Thyroid gland (tissue), 4 donors: ENCODE measurements around the gene HMCN2. TPM values are rescaled to one million over a fixed set of nuclear protein-coding genes. Genes with fewer than 3 reads are reported as not detected.

ENCODE experiments used
- DNase-seq, 2 donors: peaks; one replicate each; pipeline ENCODE4 v3.0.0-alpha.2; 2019
- H3K27ac ChIP-seq, 3 donors: fragments of 200-600 bp; sonication (generic); 1 replicate in 2 of 3; 2 replicates in 1 of 3; pipeline ENCODE4 v1.5.1; 2016 to 2019; ENCODE audit warnings: mild to moderate bottlenecking in 1 of 3, moderate library complexity in 1 of 3
- H3K27me3 ChIP-seq: fragments of 200-600 bp; sonication (generic); one replicate; pipeline ENCODE4 v1.5.1; 2019
- H3K36me3 ChIP-seq, 2 donors: fragments of 200-600 bp; sonication (generic); one replicate each; pipeline ENCODE4 v1.5.1; 2016 to 2019
- H3K4me1 ChIP-seq, 2 donors: fragments of 200-600 bp; sonication (generic); one replicate each; pipeline ENCODE4 v1.5.1; 2017 to 2019
- H3K4me3 ChIP-seq, 3 donors: fragments of 200-600 bp; sonication (generic); replicated peaks in 1 of 3; 1 replicate in 2 of 3; 2 replicates in 1 of 3; pipeline ENCODE4 v1.5.1; 2016; ENCODE audit warnings: mild to moderate bottlenecking in 1 of 3
- H3K9me3 ChIP-seq: fragments of 200-600 bp; sonication (generic); one replicate; pipeline ENCODE4 v1.5.1; 2017
- POLR2A ChIP-seq, 2 donors: fragments of 450-650 bp; IDR thresholded peaks; one replicate each; pipeline ENCODE4 v1.6.1; 2017; ENCODE audit warnings: antibody characterized with exemption in 2 of 2, mild to moderate bottlenecking in 2 of 2, moderate library complexity in 1 of 2
- WGBS, 2 donors: methylation state at CpG; one replicate each; pipeline ENCODE4 v1.1.5; 2017; 5-methylcytosine and 5-hydroxymethylcytosine counted together
- intact Hi-C: fragments of 100-400 bp; cut with DNase I; formaldehyde crosslinking; loops from one replicate; pipeline ENCODE4 v1.15.1; 2023
- total RNA-seq, 4 donors: library from RNA; depleted of rRNA; stranded (reverse); fragments of >200 nt; gene quantifications; one replicate each; pipeline ENCODE4 v1.2.3, GENCODE V29; 2016
- TF ChIP-seq, protein P1 (sequence below), 6 experiments: fragments of 200-600 bp in 3 of 6; fragments of 450-650 bp in 3 of 6; sonication (generic) in 3 of 6; IDR thresholded peaks; one replicate each; pipeline ENCODE4 v1.5.1; 2016 to 2019; ENCODE audit warnings: antibody characterized with exemption in 6 of 6, mild to moderate bottlenecking in 2 of 6, inconsistent platforms in 1 of 6, moderate library complexity in 1 of 6

HMCN2 gene
- total RNA-seq, 4 donors from 2014 or later, result 1.7 to 5.5 (median 3.5) TPM

DNA sequence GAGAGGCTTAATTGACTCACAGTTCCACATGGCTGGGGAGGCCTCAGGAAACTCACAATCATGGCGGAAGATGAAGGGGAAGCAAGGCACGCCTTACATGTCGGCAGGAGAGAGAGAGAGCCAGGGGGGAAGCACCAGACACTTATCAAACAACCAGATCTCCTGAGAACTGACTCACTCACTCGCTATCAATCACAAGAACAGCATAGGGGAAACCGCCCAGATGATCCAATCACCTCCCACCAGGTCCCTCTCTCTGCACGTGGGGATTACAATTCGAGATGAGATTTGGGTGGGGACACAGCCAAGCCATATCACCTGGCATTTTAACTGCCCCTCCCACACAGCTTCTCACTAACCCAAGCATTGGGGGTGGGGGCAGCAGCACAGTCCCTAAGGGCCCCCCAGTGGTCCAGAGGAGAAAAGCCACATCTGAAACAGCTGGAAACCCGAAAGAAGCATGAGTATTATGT lies 103.1 kb downstream of the HMCN2 start:
- Histone ChIP-seq H3K4me3 (no peak overlapping the region), H3K9me3 (no peaks in the 10 kb centered on the region), H3K4me1 (no peaks in the 10 kb centered on the region), H3K27me3 (no peaks in the 10 kb centered on the region), H3K27ac (no peak overlapping the region), H3K36me3 (no peaks in the 10 kb centered on the region)
- intact Hi-C loops, result no loop called here
- DNase-seq, result no peak
- WGBS, 2 donors, result 53 to 68% methylated on average over 7 of the region's 8 CpGs
- TF ChIP-seq POLR2A (IDR thresholded peaks at IDR 0.05), result no peak
- TF ChIP-seq, protein P1, sequence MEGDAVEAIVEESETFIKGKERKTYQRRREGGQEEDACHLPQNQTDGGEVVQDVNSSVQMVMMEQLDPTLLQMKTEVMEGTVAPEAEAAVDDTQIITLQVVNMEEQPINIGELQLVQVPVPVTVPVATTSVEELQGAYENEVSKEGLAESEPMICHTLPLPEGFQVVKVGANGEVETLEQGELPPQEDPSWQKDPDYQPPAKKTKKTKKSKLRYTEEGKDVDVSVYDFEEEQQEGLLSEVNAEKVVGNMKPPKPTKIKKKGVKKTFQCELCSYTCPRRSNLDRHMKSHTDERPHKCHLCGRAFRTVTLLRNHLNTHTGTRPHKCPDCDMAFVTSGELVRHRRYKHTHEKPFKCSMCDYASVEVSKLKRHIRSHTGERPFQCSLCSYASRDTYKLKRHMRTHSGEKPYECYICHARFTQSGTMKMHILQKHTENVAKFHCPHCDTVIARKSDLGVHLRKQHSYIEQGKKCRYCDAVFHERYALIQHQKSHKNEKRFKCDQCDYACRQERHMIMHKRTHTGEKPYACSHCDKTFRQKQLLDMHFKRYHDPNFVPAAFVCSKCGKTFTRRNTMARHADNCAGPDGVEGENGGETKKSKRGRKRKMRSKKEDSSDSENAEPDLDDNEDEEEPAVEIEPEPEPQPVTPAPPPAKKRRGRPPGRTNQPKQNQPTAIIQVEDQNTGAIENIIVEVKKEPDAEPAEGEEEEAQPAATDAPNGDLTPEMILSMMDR (IDR thresholded peaks at IDR 0.05), result no peak

DNA sequence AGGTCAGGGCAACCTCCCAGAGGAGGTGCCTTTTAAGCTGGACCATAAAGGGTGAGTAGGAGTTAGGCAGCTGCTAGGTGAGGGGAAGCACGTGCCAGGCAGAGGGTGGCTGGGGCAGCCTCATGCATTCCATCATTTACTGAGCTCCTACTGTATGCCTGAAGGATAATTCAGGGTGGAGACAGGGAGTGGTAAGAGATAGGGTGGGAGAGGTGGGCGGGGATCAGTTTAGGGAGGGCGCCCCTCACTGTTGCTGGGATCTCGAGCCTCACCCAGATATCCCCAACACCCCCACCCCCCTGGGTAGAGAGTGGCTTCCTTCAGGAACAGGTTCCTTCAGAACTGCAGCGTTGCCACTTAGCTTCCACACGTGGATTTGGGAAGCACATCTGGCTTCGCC lies 104.7 kb downstream of the HMCN2 start:
- no peak for TF ChIP-seq POLR2A (IDR thresholded peaks at IDR 0.05)
- TF ChIP-seq, protein P1 (IDR thresholded peaks at IDR 0.05), result no peak
- DNase-seq, result no peak
- H3K4me1 ChIP-seq, result no peaks in the 10 kb centered on the region
- H3K4me3 ChIP-seq, result no peak overlapping the region
- intact Hi-C loops, result no loop called here
- 82 to 85% methylated on average over 6 of the region's 7 CpGs for WGBS, 2 donors
- no peaks in the 10 kb centered on the region for H3K27me3 ChIP-seq
- no peak overlapping the region for H3K27ac ChIP-seq
- no peaks in the 10 kb centered on the region for H3K9me3 ChIP-seq
- no peaks in the 10 kb centered on the region for H3K36me3 ChIP-seq

DNA sequence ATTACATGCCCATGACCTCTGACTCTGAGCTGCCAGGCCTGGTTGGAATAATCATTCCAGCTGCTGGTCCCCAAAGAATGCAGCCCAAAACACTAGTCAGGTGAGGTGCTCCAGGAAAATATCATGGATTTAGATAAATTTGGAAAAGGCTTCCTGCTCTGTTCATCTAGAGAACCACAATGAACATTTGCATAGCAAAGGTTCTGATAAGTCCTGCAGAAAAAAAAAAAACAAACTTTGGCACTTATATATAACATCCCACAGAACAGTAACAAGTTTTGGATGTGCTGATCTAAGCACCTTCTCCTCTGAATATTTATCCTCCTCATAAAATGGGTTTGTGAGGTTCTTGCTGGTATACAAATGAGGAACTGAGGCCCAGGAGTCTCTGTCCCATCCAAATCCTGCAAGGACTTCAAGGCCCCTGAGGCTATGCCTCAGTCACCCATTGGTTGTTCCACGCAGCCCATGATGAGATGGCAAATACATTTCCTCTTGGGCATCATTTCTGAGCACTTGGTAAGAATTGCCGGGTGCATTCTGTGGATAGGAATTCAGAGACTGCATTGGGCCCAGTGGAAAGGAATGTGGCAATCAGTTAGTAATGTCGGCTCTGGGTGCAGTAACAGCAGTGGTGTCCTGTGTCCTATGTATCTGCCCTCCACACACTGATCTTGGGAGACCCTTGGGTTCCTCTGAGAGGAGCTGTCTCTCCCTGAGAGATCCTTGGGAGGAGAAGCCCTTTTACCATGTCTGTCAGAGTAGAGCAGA lies 105.8 kb downstream of the HMCN2 start:
- no peaks in the 10 kb centered on the region for H3K36me3 ChIP-seq
- no peaks in the 10 kb centered on the region for H3K4me1 ChIP-seq
- no peak for DNase-seq
- no peaks in the 10 kb centered on the region for H3K9me3 ChIP-seq
- H3K4me3 ChIP-seq, result no peak overlapping the region
- H3K27me3 ChIP-seq, result no peaks in the 10 kb centered on the region
- 80 to 100% methylated on average over 3 of the region's 3 CpGs for WGBS, 2 donors
- H3K27ac ChIP-seq, result no peak overlapping the region
- intact Hi-C loops, result no loop called here
- TF ChIP-seq POLR2A (IDR thresholded peaks at IDR 0.05), result no peak
- TF ChIP-seq, protein P1 (IDR thresholded peaks at IDR 0.05), result no peak

DNA sequence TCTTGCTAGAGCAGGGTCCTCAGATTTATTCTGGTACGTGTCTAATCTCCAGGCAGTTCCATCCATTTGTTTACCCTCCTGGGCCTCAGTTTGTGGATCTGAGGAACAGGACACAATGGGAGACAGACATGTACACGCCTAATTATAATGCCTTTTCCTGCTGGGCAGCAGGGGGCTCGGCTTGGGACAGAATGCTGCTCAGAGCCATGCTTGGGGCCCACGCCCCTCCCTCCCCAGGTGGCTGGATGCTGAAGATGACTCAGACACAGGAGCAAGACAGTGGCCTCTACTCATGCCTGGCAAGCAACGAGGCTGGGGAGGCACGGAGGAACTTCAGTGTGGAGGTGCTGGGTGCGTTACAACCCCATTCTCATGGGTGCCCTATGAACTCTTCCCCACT lies 106.5 kb downstream of the HMCN2 start:
- Histone ChIP-seq H3K27ac (no peak overlapping the region), H3K36me3 (no peaks in the 10 kb centered on the region), H3K4me1 (no peaks in the 10 kb centered on the region), H3K4me3 (no peak overlapping the region), H3K27me3 (no peaks in the 10 kb centered on the region), H3K9me3 (no peaks in the 10 kb centered on the region)
- 87 to 95% methylated on average over 2 to 7 of the region's 7 CpGs for WGBS, 2 donors
- TF ChIP-seq, protein P1 (IDR thresholded peaks at IDR 0.05), result no peak
- TF ChIP-seq POLR2A (IDR thresholded peaks at IDR 0.05), result no peak
- no peak for DNase-seq
- intact Hi-C loops, result no loop called here

DNA sequence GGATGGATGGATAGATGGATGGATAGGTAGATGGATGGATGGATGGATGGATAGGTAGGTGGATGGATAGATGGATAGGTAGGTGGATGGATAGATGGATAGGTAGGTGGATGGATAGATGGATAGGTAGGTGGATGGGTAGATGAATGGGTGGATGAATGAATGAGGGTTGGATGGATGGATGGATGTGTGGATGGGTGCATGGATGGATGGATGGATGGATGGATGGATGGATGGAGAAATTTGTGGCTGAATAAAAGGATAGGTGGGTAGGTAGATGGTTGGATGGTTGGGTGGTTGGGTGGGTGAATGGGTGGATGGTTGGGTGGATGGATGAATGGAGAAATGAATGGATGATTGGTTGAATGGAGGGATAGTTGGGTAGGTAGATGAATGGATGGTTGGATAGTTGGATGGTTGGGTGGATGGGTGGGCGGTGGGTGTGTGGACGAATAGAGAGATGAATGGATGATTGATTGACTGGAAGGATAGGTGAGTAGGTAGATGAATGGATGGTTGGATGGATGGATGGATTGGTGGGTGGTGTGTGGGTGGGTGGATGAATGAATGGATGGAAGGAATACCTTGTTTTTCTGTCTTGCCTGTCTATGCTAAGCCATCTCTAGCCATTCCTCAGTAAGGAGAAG lies 108.2 kb downstream of the HMCN2 start:
- H3K27ac ChIP-seq, result no peak overlapping the region
- intact Hi-C loops, result no loop called here
- 93 to 95% methylated on average over 2 of the region's 2 CpGs for WGBS, 2 donors
- H3K27me3 ChIP-seq, result no peaks in the 10 kb centered on the region
- no peak for DNase-seq
- no peaks in the 10 kb centered on the region for H3K4me1 ChIP-seq
- H3K36me3 ChIP-seq, result no peaks in the 10 kb centered on the region
- no peak for TF ChIP-seq POLR2A (IDR thresholded peaks at IDR 0.05)
- TF ChIP-seq, protein P1 (IDR thresholded peaks at IDR 0.05), result no peak
- H3K9me3 ChIP-seq, result no peaks in the 10 kb centered on the region
- H3K4me3 ChIP-seq, result no peak overlapping the region
